Upper lobe of right lung (tissue), 1 donor: ENCODE data around the gene PRSS22. TPM values are rescaled to one million over a fixed set of nuclear protein-coding genes. Genes with fewer than 3 reads are reported as not detected.

Source experiments
- ATAC-seq: fragments of 200-7000 bp; cut with Tn5 transposase; one replicate; pipeline ENCODE4 v1.9.1; 2020; ENCODE audit warnings: mild to moderate bottlenecking, moderate library complexity
- DNase-seq: peaks from one replicate; pipeline ENCODE4 v3.0.0-alpha.2; 2020
- H3K27ac ChIP-seq: fragments of 200-600 bp; one replicate; pipeline ENCODE4 v1.8.0; 2022
- H3K27me3 ChIP-seq: fragments of 200-600 bp; one replicate; pipeline ENCODE4 v1.8.0; 2022; ENCODE audit warnings: mild to moderate bottlenecking
- H3K36me3 ChIP-seq: fragments of 200-600 bp; one replicate; pipeline ENCODE4 v1.8.0; 2022
- H3K4me1 ChIP-seq: fragments of 200-600 bp; one replicate; pipeline ENCODE4 v1.8.0; 2022
- H3K4me3 ChIP-seq: fragments of 200-600 bp; one replicate; pipeline ENCODE4 v1.8.0; 2022; ENCODE audit warnings: mild to moderate bottlenecking
- H3K9me3 ChIP-seq: fragments of 200-600 bp; one replicate; pipeline ENCODE4 v1.8.0; 2022
- intact Hi-C: fragments of 100-400 bp; cut with DNase I; formaldehyde crosslinking; loops from one replicate; pipeline ENCODE4 v1.11.0; 2022
- total RNA-seq: library from RNA; stranded (reverse); fragmentation: NEBNext Ultra II Directional; extraction: Animal tissue kit (Norgen Biotek cat#: 25700); gene quantifications from one replicate; pipeline ENCODE4 v1.2.1, GENCODE V29; 2021
- TF ChIP-seq, protein P1 (sequence below): fragments of 200-600 bp; IDR thresholded peaks from one replicate; pipeline ENCODE4 v1.8.0; 2022; ENCODE audit warnings: antibody characterized with exemption
- donor health status: DM: no; HTN: yes; CAD: no; lungs with severe emphysema.

PRSS22 gene
- total RNA-seq, 1 donor from 2014 or later = 15.2 TPM

GRCh38 chr16:2897110-2897509, 39.1 kb upstream of the PRSS22 start:
- no peak for DNase-seq
- no peaks in the 10 kb centered on the region for H3K9me3 ChIP-seq
- no peak overlapping the region for H3K4me3 ChIP-seq
- H3K27ac ChIP-seq = no peak overlapping the region
- no peaks in the 10 kb centered on the region for H3K4me1 ChIP-seq
- no peaks in the 10 kb centered on the region for H3K27me3 ChIP-seq
- ATAC-seq = no peak
- intact Hi-C loops = no loop called here
- TF ChIP-seq, protein P1, sequence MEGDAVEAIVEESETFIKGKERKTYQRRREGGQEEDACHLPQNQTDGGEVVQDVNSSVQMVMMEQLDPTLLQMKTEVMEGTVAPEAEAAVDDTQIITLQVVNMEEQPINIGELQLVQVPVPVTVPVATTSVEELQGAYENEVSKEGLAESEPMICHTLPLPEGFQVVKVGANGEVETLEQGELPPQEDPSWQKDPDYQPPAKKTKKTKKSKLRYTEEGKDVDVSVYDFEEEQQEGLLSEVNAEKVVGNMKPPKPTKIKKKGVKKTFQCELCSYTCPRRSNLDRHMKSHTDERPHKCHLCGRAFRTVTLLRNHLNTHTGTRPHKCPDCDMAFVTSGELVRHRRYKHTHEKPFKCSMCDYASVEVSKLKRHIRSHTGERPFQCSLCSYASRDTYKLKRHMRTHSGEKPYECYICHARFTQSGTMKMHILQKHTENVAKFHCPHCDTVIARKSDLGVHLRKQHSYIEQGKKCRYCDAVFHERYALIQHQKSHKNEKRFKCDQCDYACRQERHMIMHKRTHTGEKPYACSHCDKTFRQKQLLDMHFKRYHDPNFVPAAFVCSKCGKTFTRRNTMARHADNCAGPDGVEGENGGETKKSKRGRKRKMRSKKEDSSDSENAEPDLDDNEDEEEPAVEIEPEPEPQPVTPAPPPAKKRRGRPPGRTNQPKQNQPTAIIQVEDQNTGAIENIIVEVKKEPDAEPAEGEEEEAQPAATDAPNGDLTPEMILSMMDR = no peak
- peaks cover 7% of the 10 kb centered on the region for H3K36me3 ChIP-seq

DNA sequence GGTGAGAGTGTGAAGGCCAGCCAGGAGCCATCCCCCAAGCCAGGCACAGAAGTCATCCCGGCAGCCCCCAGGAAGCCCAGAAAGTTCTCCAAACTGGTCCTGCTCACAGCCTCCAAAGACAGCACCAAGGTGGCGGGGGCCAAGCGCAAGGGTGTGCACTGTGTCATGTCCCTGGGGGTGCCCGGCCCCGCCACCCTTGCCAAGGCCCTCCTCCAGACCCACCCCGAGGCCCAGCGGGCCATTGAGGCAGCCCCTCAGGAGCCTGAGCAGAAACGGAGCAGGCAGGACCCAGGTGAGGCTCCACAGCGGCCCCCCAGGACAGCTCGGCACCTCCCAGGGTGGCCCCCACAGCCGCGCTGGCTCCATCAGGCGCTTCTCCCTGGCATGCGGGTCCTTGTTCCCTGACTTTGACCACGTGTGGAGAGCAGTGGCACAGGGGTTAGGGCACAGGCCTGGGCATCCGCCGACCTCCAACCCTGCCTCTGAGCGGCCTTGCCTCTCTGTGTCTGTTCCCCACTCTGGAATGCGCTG, 38.6 kb upstream of the PRSS22 start:
- Histone ChIP-seq H3K9me3 (no peaks in the 10 kb centered on the region), H3K36me3 (peaks cover 7% of the 10 kb centered on the region), H3K4me3 (no peak overlapping the region), H3K4me1 (no peaks in the 10 kb centered on the region), H3K27me3 (no peaks in the 10 kb centered on the region), H3K27ac (no peak overlapping the region)
- no peak for DNase-seq
- TF ChIP-seq, protein P1 = no peak
- ATAC-seq = no peak
- intact Hi-C loops = no loop called here

DNA sequence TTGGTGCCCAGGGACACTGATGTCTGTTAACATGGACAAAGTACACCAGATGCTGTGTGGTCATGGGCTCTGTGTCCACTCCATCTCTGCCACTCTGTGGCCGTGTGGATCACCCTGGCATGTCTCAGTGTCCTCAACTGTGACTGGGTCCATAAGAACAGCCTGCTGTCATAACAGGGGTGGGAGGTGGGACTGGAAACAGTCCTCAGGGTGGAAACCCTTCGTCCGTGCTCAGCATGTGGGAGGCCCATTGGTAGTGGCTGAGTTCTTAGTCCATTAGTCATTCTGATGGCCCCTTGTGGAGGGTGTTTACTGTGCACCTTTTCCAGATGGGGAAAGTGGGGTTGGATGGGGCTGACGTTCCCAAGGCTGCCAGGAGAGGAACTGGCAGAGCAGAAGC, 37.8 kb upstream of the PRSS22 start:
- ATAC-seq (no peak), DNase-seq (no peak)
- intact Hi-C loops = no loop called here

GRCh38 chr16:2894231-2894630, 36.3 kb upstream of the PRSS22 start:
- Histone ChIP-seq H3K4me3 (no peak overlapping the region), H3K4me1 (peaks cover 6% of the 10 kb centered on the region), H3K9me3 (no peaks in the 10 kb centered on the region), H3K27me3 (no peaks in the 10 kb centered on the region), H3K36me3 (peaks cover 7% of the 10 kb centered on the region), H3K27ac (no peak overlapping the region)
- DNase-seq (no peak), ATAC-seq (no peak)
- TF ChIP-seq, protein P1 = no peak
- intact Hi-C loops = no loop called here

More for the DNA sequence above, 37.8 kb upstream of the PRSS22 start:
- TF ChIP-seq, protein P1 = no peak
- peaks cover 5% of the 10 kb centered on the region for H3K4me1 ChIP-seq
- H3K36me3 ChIP-seq = peaks cover 7% of the 10 kb centered on the region
- H3K27ac ChIP-seq = no peak overlapping the region
- H3K27me3 ChIP-seq = no peaks in the 10 kb centered on the region
- no peaks in the 10 kb centered on the region for H3K9me3 ChIP-seq
- no peak overlapping the region for H3K4me3 ChIP-seq

DNA sequence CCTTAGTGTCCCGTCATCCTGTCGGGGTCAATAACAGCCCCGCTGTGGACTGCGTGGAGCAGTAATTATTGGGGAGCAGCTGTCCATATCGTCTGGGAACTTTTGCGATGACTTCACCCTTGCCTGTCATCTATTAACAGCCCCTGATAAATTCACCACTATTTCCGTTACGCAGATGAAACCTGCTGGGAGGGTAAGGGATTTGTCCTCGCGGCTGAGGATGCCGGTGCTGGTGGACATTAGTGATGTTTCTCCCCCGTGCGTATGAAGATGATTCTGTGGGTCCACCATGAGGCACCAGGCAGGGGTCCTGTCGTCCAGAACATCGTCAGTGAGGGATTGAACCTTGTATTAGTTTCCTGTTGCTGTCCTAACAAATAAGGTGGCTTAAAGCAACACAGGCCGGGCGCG, 26.1 kb upstream of the PRSS22 start:
- Histone ChIP-seq H3K4me1 (peaks cover 4% of the 10 kb centered on the region), H3K4me3 (peak overlapping the region; percentile 92), H3K27ac (peak overlapping the region; percentile 96), H3K9me3 (no peaks in the 10 kb centered on the region), H3K36me3 (no peaks in the 10 kb centered on the region), H3K27me3 (no peaks in the 10 kb centered on the region)
- intact Hi-C loops = no loop called here
- DNase-seq (no peak), ATAC-seq (no peak)
- TF ChIP-seq, protein P1 = no peak

GRCh38 chr16:2883458-2883908, 25.5 kb upstream of the PRSS22 start:
- no peaks in the 10 kb centered on the region for H3K27me3 ChIP-seq
- peaks cover 4% of the 10 kb centered on the region for H3K4me1 ChIP-seq
- H3K27ac ChIP-seq = peak overlapping the region; percentile 96
- ATAC-seq = peak; percentile 3
- H3K36me3 ChIP-seq = no peaks in the 10 kb centered on the region
- H3K9me3 ChIP-seq = no peaks in the 10 kb centered on the region
- DNase-seq = peak; percentile 79
- peak overlapping the region; percentile 92 for H3K4me3 ChIP-seq
- intact Hi-C loops = no loop called here
- TF ChIP-seq, protein P1 = peak; percentile 0
